GM21786 (cell line): ENCODE data around the gene ETDB.
"Not testable (repeated sequence)": the region's sequence is repeated elsewhere in the genome, so short reads cannot be mapped to it uniquely, and the experiment has no call there.

ENCODE experiments used
- ATAC-seq: cut with Tn5 transposase; IDR thresholded peaks from one replicate; pipeline ENCODE4 v1.9.1; 2021; ENCODE audit not compliant: unreplicated experiment

Gene ETDB

GRCh38 chrX:135120056-135120576, at the start of gene ETDB:
Gene ETDB (minus strand): TSS chrX:135120526. CDS start chrX:135119261, 1,265 bp downstream.
- ATAC-seq: not testable (repeated sequence)

- ATAC-seq: not testable (repeated sequence)
These were observed 49.2 kb upstream of the ETDB start for GRCh38 chrX:135169534-135169933.

DNA sequence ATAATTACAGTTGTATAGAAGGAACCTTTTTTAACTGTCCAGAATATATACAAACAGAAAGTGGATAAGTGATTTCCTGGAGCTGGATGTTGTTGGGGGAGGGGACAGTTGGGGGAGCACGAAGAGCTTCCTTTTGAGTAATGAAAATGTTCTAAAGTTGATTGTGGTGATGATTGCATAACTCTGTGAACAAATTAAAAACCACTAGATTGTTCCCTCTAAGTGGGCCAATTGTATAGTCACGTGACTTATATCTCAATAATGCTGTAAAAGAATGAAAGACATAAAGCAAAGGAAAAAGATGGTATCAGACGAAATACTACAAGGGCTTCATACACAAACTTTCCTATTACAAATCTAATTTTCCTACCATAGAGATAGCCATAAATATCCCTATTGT, 48.2 kb upstream of the ETDB start:
- ATAC-seq: no peak

DNA sequence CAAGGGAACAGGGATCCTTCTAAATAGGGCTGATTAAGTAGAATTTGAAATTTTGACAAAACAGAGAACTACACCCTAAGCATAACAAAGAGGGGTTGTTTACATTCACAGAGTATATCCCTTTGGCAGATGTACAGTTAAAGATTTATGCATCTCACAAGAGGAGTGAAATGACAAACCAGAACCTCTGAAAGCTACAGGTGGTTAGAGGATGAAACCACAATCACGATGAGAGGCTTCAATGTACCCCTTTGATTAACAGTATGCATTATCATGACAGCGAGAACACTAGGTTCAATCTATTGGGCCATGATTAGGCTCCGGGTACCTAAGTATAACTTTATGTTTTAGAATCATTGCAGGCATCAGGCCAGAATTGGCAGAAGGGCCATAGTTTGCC, 34.4 kb upstream of the ETDB start:
- not testable (repeated sequence) for ATAC-seq

DNA sequence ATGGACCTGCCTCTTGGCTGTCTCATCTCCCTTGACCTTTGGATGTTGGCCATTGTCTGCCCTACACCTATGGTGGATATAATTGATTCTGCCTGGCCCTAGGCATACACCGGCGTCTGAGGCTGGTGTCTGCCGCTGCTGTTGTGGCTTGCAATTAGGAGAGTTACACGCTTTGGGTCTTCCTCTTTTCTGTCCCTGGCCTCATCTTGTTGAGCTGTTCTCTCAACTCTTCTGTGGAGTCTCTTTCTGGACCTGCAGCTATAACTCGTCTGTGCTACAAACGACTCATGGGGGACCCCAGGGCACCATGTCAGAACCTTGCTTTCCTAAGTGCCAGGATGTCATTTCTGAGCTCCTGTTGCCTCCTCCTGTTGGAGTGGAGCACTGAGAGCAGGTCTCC, 5.8 kb upstream of the ETDB start:
- ATAC-seq: not testable (repeated sequence)

DNA sequence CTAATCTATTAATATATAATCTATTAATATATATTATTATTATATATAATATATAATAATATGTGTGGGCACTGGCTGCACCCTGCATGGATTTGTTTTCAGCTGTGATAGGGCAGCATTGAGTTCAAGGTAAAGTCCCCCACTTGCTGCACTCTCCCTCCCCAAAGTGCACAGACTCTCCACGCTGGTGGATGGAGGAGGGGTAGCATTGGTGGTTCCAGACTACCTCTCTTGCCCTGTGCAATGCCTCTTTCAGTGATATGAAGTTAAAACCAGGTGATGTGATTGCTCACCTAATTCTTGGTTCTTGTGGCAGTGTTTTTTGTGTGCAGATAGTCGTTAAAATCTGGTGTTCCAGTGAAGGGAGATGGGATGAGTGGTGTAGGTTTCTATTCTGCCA, 4.3 kb downstream of the ETDB start:
- ATAC-seq: not testable (repeated sequence)

DNA sequence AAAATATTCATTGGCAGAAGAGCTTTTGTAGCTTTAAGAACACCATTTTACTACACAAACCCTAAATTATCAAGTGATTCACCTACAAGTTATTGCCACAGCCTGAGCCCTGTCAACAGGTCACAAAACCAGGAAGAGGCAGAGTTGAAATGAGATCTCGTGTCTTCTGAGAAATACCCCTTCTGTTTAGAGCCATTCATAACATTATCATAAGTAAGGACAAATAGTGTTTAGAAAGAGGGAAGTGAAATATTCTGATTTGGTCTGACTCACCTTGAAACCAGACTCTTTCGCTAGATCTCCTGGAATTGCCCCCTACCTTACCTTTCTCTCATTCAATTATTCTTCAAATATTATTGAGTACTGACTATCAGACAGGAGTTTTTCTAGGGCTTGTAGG, 5.9 kb downstream of the ETDB start:
- peak; percentile 96 for ATAC-seq

GRCh38 chrX:135112743-135113142, 7.6 kb downstream of the ETDB start:
- ATAC-seq: no peak

DNA sequence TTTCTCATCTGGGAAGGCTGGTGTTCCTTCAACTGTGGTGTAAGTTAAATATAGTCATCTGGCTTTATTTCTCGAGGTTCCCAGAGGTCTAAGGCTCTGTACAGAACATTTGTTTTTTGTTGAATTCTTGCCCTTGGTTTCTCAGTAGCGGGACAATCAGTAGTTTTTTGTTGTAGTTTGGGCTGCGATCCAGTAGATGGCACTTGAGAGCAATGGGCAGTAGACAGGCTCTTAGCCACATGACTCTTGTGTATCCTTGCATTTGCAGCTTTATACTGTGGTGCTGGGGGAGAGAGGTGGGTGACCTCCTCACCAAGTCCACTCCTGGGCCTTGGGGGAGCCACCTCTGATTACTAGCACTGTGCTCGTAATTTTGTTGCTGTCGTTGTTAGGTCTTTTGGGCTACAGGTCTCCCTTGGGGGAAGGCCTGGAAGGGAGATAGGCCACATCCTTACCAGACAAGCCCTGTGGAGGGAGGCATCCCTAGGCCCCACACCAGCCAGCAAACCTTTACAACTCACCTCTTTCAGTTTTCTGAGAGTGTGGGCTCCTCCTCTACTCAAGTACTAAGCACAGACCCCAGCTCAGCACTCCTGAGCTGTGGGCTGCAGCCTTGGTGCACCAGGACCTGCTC, 8.1 kb downstream of the ETDB start:
- no peak for ATAC-seq

DNA sequence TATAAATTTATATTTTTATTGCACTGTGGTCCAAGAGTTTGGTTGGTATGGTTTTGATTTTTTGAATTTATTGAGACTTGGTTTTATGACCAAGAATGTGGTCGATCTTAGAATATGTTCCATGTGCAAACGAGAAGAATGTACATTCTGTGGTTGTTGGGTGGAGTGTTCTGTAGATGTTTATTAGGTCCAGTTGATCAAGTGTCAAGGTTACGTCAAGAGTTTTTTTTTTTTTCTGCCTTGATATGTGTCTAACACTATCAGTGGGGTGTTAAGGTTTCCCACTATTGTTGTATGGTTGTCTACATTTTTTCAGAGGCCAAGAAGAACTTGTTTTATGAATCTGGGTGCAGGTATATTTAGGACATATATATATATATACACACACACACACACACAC, 10.8 kb downstream of the ETDB start:
- no peak for ATAC-seq

DNA sequence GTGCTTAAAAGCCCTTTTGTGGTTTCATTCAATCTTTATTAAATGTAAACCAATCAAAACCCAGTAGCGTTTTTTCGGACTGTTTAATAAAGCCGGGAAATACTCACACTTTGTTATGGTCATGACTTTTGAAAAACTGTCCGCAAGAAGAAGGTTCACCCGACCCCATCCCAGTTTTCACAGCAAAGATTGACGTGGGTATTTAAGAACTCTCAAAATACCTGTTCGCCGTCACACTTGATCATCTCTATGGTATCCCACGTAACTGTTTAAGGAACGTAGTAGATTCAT, 20.9 kb downstream of the ETDB start:
- ATAC-seq: no peak

GRCh38 chrX:135097196-135097744, 23.1 kb downstream of the ETDB start:
- ATAC-seq: not testable (repeated sequence)

GRCh38 chrX:135095715-135096114, 24.6 kb downstream of the ETDB start:
- ATAC-seq: no peak

DNA sequence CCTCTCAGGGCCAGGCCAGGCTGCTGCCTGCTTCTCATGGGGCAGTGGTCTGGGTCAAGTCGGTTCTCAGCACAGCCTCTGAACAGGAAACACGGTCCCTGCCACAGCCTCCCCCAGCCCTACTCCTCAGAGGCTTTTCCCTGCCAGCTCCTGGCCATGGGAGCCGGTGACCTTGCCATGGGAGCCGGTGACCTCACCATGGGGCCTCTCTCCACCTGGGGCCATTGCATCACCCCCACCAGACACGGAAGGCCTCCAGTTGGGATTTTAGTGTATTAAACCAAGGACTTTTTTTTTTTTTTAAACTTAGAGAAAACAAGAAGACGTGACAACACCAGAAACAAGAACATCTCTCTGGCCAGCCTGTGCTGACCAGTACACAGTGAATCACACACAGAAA, 25.6 kb downstream of the ETDB start:
- no peak for ATAC-seq

DNA sequence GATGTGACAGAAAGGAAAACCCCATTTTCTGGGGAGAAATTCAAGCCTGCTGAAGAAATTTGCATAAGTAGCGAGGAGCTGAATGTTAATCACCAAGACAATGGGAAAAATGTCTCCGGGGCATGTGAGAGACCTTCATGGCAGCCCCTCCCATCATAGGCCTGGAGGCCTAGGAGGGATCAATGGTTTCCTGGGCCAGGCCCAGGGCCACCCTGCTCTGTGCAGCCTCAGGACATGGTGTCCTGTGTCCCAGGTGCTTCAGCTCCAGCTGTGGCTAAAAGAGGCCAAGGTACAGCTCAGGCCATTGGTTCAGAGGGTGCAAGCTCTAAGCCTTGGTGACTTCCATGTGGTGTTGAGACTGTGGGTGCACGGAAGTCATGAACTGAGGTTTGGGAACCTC, 31.2 kb downstream of the ETDB start:
- ATAC-seq: no peak

DNA sequence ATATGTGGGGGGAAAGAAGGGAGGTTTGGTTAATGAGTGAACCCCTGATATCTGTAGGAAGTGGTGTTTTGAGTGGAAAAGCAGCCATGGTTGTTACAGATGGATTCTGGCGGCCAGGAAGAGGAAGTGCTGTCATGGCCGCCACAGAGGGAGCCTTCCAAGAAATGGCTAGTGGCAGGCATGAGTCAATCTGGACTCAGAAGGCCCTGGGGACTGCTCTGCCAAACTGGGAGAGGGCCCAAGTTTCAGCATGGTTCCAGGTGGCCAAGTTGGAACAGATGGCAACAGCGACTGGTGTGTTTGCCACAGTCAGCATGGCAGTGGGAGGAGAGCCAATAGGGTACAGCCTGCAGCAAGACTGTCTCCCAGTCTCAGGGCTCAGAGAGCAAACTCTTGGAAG, 32.5 kb downstream of the ETDB start:
- ATAC-seq: no peak

DNA sequence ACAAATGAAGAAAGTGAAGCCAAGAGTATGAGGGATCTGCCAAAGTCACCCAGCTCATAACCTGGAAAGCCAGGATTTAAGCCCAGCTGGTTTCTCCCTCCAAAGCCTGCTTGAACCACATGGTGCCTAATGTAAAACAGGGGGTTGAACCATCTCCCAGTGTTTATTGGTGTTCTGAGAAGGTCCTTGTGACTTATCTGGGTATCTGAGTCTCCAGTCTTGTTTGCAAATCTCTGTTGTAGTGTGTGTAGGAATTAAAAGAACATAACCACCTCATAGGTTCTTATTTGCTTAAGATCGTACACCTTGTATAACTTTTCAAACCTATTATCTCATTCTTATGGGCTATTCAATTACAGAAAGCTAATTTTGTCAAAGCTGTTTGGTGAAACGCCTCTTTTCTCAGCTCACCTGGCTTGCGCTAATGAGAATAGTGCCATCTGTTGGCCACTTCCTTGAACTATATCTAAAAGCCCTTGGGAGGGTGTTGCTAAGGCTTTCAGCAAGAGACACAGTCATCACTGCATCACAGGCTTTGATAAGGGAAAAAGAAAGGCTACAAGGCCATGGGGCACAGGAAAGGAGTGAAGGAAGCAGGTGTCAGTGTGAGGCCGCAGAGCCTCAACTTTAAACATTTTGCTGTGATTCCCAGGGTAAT, 34.0 kb downstream of the ETDB start:
- ATAC-seq: peak; percentile 95

- ATAC-seq: no peak
These were observed 38.5 kb downstream of the ETDB start for GRCh38 chrX:135081693-135082404.
